HCT116 (cell line): ENCODE results near the gene DHDDS. TPM values are rescaled to one million over a fixed set of nuclear protein-coding genes. Genes with fewer than 3 reads are reported as not detected.

Experiments
- ATAC-seq: fragments of 200-7000 bp; cut with Tn5 transposase; 2 replicates; pipeline ENCODE4 v1.9.1; 2020; ENCODE audit warnings: mild to moderate bottlenecking, moderate library complexity
- BruUV-seq: library from RNA; stranded (reverse); fragments of 400-500 nt; replicated peaks from 2 replicates; lab custom pipeline; 2021; lab: Mats Ljungman, UMichigan
- CTCF ChIA-PET: fragments of 300-600 bp; sonication (Branson Sonifier 250); formaldehyde crosslinking; loops from one replicate; lab custom pipeline; 2021; ENCODE audit warnings: antibody characterized with exemption; lab: Charles Lee
- POLR2A ChIA-PET: fragments of 300-600, 350-600 bp; sonication (Branson Sonifier 250); formaldehyde crosslinking; loops from one replicate; lab custom pipeline; 2021; ENCODE audit warnings: antibody characterized with exemption; lab: Charles Lee
- RAD21 ChIA-PET, 2 experiments: fragments of 300-600 bp; sonication (Branson Sonifier 250); formaldehyde crosslinking; loops; one replicate each; lab custom pipeline; 2023; ENCODE audit warnings: low total read pairs in 2 of 2; ENCODE audit not compliant: uncharacterized antibody in 2 of 2, unreplicated experiment in 2 of 2, low non-redundant PET in 1 of 2; lab: Charles Lee
- DNase-seq: peaks from one replicate; pipeline ENCODE4 v3.0.0-alpha.2; 2010; ENCODE audit warnings: low read depth, low spot score
- H2AFZ ChIP-seq: fragments of 200-600 bp; shearing (Covaris generic), sonication (generic); 2 replicates; pipeline ENCODE4 v1.6.1; 2017; ENCODE audit warnings: low read depth, mixed run types, mixed read lengths, antibody characterized with exemption, low read length; ENCODE audit not compliant: poor library complexity, severe bottlenecking
- H3K27ac ChIP-seq: 2 replicates; pipeline ENCODE4 v1.5.1; 2012; ENCODE audit warnings: low read depth, low read length
- H3K27me3 ChIP-seq: fragments of 200-600 bp; sonication (generic); 2 replicates; pipeline ENCODE4 v1.6.1; 2016; ENCODE audit warnings: mixed run types, low read length, mixed read lengths; ENCODE audit not compliant: insufficient read depth
- H3K36me3 ChIP-seq, 2 experiments: fragments of 200-500 bp in 1 of 2; fragments of 200-600 bp in 1 of 2; sonication (Bioruptor generic) in 1 of 2; sonication (generic) in 1 of 2; 2 replicates each; pipeline versions ENCODE4 v1.5.1 to v1.6.1; 2014 to 2016; ENCODE audit warnings: low read length in 2 of 2, inconsistent platforms in 1 of 2, mixed read lengths in 1 of 2, mixed run types in 1 of 2; ENCODE audit not compliant: insufficient read depth in 2 of 2, control insufficient read depth in 1 of 2
- H3K4me1 ChIP-seq, 2 experiments: fragments of 200-600 bp in 1 of 2; sonication (generic) in 1 of 2; 2 replicates each; pipeline versions ENCODE4 v1.5.1 to v1.6.1; 2012 to 2017; ENCODE audit warnings: low read length in 2 of 2, inconsistent platforms in 1 of 2, mild to moderate bottlenecking in 1 of 2, mixed read lengths in 1 of 2, mixed run types in 1 of 2, moderate library complexity in 1 of 2; ENCODE audit not compliant: insufficient read depth in 2 of 2, control insufficient read depth in 1 of 2
- H3K4me2 ChIP-seq: fragments of 200-600 bp; sonication (generic); 2 replicates; pipeline ENCODE4 v1.6.1; 2017; ENCODE audit warnings: mixed run types, low read length, mixed read lengths
- H3K4me3 ChIP-seq, 2 experiments: fragments of 200-600 bp in 1 of 2; sonication (generic) in 1 of 2; replicated peaks in 1 of 2; 2 replicates each; pipeline ENCODE4 v1.5.1; 2011 to 2016; ENCODE audit warnings: low read length in 2 of 2, control low read depth in 1 of 2, low read depth in 1 of 2, mild to moderate bottlenecking in 1 of 2, mixed read lengths in 1 of 2, mixed run types in 1 of 2
- H3K79me2 ChIP-seq: fragments of 200-600 bp; sonication (generic); 2 replicates; pipeline ENCODE4 v1.6.1; 2017; ENCODE audit warnings: mild to moderate bottlenecking, mixed run types, low read length, moderate library complexity, mixed read lengths; ENCODE audit not compliant: insufficient read depth
- H3K9ac ChIP-seq: fragments of 200-600 bp; sonication (generic); 2 replicates; pipeline ENCODE4 v1.6.1; 2016; ENCODE audit warnings: low read length, mixed read lengths
- H3K9me2 ChIP-seq: fragments of 200-600 bp; sonication (generic), shearing (Covaris generic); 2 replicates; pipeline ENCODE4 v1.6.1; 2017; ENCODE audit warnings: mixed run types, mild to moderate bottlenecking, moderate library complexity; ENCODE audit not compliant: insufficient read depth
- H3K9me3 ChIP-seq, 2 experiments: fragments of 200-500 bp in 1 of 2; fragments of 200-600 bp in 1 of 2; sonication (Bioruptor generic) in 1 of 2; sonication (generic) in 1 of 2; 2 replicates each; pipeline ENCODE4 v1.6.1; 2014 to 2017; ENCODE audit warnings: low read length in 2 of 2, mixed read lengths in 2 of 2, inconsistent platforms in 1 of 2, low read depth in 1 of 2, mild to moderate bottlenecking in 1 of 2, mixed run types in 1 of 2, moderate library complexity in 1 of 2; ENCODE audit not compliant: control insufficient read depth in 1 of 2, insufficient read depth in 1 of 2
- H4K20me1 ChIP-seq: fragments of 200-600 bp; sonication (generic), shearing (Covaris generic); 2 replicates; pipeline ENCODE4 v1.6.1; 2017; ENCODE audit warnings: mixed run types, mild to moderate bottlenecking, moderate library complexity; ENCODE audit not compliant: insufficient read depth
- CBX3 ChIP-seq: IDR thresholded peaks from 2 replicates; pipeline ENCODE4 v1.6.1; 2012; ENCODE audit warnings: low read depth
- CEBPB ChIP-seq: IDR thresholded peaks from 2 replicates; pipeline ENCODE4 v1.6.1; 2012; ENCODE audit warnings: low read depth
- EGR1 ChIP-seq: IDR thresholded peaks from 2 replicates; pipeline ENCODE4 v1.6.1; 2012; ENCODE audit warnings: low read depth
- ELF1 ChIP-seq: IDR thresholded peaks from 2 replicates; pipeline ENCODE4 v1.6.1; 2012; ENCODE audit warnings: low read depth, borderline replicate concordance
- EZH2 ChIP-seq: fragments of 200-600 bp; sonication (generic); IDR thresholded peaks from 2 replicates; pipeline ENCODE4 v1.6.1; 2017; ENCODE audit warnings: antibody characterized with exemption, mixed run types
- FOSL1 ChIP-seq: IDR thresholded peaks from 2 replicates; pipeline ENCODE4 v1.6.1; 2012; ENCODE audit warnings: low read depth
- JUND ChIP-seq: IDR thresholded peaks from 2 replicates; pipeline ENCODE4 v1.6.1; 2012
- POLR2A ChIP-seq: IDR thresholded peaks from 2 replicates; pipeline ENCODE4 v1.7.0; 2011; ENCODE audit warnings: borderline replicate concordance; ENCODE audit not compliant: insufficient read depth, insufficient read length; ENCODE audit errors: extremely low read depth
- SP1 ChIP-seq: IDR thresholded peaks from 2 replicates; pipeline ENCODE4 v1.6.1; 2012; ENCODE audit warnings: low read depth
- YY1 ChIP-seq: IDR thresholded peaks from 2 replicates; pipeline ENCODE4 v1.6.1; 2011; ENCODE audit warnings: low read length, low read depth, moderate library complexity, mild to moderate bottlenecking; ENCODE audit not compliant: insufficient replicate concordance; ENCODE audit errors: extremely low read depth
- ZNF274 ChIP-seq: fragments of 200-500 bp; sonication (Bioruptor generic); IDR thresholded peaks from 2 replicates; pipeline ENCODE4 v1.6.1; 2014; ENCODE audit warnings: mild to moderate bottlenecking, low read depth, low read length, inconsistent platforms
- intact Hi-C: fragments of 100-400 bp; cut with micrococcal nuclease; formaldehyde crosslinking; loops from 2 replicates; pipeline ENCODE4 v1.10.0; 2022
- total RNA-seq: library from RNA; stranded (reverse); gene quantifications from one replicate; pipeline ENCODE4 v1.2.1, GENCODE V29; 2021; ENCODE audit not compliant: unreplicated experiment
- TF ChIP-seq, protein P1 (sequence below), 3 experiments: fragments of 200-600 bp in 1 of 3; sonication (generic) in 1 of 3; IDR thresholded peaks in 2 of 3; conservative IDR thresholded peaks in 1 of 3; 2 replicates each; pipeline ENCODE4 v1.5.1; 2012 to 2017; ENCODE audit warnings: low read depth in 2 of 3, low read length in 2 of 3, antibody characterized with exemption in 1 of 3, borderline replicate concordance in 1 of 3, control low read depth in 1 of 3, mild to moderate bottlenecking in 1 of 3, mixed read lengths in 1 of 3, mixed run types in 1 of 3, moderate library complexity in 1 of 3; ENCODE audit not compliant: insufficient read depth in 1 of 3
- TF ChIP-seq, protein P2 (sequence below): IDR thresholded peaks from 2 replicates; pipeline ENCODE4 v1.6.1; 2011; ENCODE audit warnings: mild to moderate bottlenecking, low read length, moderate library complexity; ENCODE audit not compliant: insufficient replicate concordance; ENCODE audit errors: extremely low read depth
- TF ChIP-seq, protein P3 (sequence below): IDR thresholded peaks from 2 replicates; pipeline ENCODE4 v1.6.1; 2012; ENCODE audit warnings: low read depth

DHDDS gene
- total RNA-seq, 1 experiment from 2014 or later = 46.0 TPM

DNA sequence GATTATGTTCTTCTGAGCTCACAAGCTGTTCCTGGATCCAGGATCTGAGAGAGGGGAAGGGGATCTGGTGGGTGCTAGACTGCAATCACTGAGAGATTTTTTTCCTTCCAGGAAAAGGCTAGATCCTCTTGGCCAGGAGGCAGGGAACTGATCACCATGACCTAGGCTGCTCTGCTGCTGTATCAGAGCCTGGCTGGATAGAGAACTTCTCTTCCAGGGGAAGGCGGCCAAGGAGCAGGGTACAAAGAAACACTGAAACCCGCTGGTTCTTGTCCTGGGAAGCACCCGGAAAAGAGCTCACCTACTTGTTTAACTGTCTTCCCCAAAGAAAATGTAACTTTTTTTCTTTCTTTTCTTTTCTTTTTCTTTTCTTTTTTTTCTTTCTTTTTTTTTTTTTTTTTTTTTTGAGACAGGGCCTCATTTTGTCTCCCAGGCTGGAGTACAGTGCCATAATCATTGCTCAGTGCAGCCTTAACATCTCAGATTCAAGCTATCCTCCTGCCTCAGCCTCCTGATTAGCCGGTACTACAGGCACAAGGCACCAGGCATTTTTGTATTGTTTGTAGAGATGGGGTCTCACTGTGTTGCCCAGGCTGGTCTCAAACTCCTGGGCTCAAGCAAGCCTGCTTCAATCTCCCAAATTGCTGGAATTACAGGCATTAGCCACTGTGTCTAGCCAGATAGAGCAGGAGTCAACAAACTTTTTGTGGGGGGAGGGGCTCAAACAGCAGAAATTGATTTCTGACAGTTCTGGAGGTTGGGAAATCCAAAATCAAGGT lies 85.1 kb downstream of the DHDDS start:
- CTCF ChIA-PET = interaction anchor here (0.8 kb wide), 1 partner anchor 17 kb away, joined by 3 read pairs; no protein-coding TSS in a partner anchor
- DNase-seq (no peak), ATAC-seq (no peak)
- Histone ChIP-seq H3K9ac (no peak overlapping the region), H3K4me1 (no peaks in the 10 kb centered on the region), H3K4me3 (no peak overlapping the region), H3K79me2 (no peaks in the 10 kb centered on the region), H2AFZ (no peak overlapping the region), H3K9me2 (no peaks in the 10 kb centered on the region), H3K4me2 (no peak overlapping the region), H3K27me3 (no peaks in the 10 kb centered on the region), H4K20me1 (no peaks in the 10 kb centered on the region), H3K9me3 (no peaks in the 10 kb centered on the region), H3K27ac (no peak overlapping the region), H3K36me3 (no peaks in the 10 kb centered on the region)
- BruUV-seq = no TSS peak
- TF ChIP-seq, protein P1, sequence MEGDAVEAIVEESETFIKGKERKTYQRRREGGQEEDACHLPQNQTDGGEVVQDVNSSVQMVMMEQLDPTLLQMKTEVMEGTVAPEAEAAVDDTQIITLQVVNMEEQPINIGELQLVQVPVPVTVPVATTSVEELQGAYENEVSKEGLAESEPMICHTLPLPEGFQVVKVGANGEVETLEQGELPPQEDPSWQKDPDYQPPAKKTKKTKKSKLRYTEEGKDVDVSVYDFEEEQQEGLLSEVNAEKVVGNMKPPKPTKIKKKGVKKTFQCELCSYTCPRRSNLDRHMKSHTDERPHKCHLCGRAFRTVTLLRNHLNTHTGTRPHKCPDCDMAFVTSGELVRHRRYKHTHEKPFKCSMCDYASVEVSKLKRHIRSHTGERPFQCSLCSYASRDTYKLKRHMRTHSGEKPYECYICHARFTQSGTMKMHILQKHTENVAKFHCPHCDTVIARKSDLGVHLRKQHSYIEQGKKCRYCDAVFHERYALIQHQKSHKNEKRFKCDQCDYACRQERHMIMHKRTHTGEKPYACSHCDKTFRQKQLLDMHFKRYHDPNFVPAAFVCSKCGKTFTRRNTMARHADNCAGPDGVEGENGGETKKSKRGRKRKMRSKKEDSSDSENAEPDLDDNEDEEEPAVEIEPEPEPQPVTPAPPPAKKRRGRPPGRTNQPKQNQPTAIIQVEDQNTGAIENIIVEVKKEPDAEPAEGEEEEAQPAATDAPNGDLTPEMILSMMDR (IDR thresholded peaks at IDR 0.05 in 2 of 3, conservative IDR thresholded peaks at IDR 0.05 in 1 of 3; ENCODE audit: borderline replicate concordance in 1 of 3, insufficient read depth in 1 of 3, low read depth in 2 of 3, low read length in 2 of 3) = no peak
- no peak for TF ChIP-seq ELF1
- no peak for TF ChIP-seq POLR2A
- TF ChIP-seq, protein P2, sequence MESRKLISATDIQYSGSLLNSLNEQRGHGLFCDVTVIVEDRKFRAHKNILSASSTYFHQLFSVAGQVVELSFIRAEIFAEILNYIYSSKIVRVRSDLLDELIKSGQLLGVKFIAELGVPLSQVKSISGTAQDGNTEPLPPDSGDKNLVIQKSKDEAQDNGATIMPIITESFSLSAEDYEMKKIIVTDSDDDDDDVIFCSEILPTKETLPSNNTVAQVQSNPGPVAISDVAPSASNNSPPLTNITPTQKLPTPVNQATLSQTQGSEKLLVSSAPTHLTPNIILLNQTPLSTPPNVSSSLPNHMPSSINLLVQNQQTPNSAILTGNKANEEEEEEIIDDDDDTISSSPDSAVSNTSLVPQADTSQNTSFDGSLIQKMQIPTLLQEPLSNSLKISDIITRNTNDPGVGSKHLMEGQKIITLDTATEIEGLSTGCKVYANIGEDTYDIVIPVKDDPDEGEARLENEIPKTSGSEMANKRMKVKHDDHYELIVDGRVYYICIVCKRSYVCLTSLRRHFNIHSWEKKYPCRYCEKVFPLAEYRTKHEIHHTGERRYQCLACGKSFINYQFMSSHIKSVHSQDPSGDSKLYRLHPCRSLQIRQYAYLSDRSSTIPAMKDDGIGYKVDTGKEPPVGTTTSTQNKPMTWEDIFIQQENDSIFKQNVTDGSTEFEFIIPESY = no peak
- TF ChIP-seq EZH2 = no peak
- TF ChIP-seq, protein P3, sequence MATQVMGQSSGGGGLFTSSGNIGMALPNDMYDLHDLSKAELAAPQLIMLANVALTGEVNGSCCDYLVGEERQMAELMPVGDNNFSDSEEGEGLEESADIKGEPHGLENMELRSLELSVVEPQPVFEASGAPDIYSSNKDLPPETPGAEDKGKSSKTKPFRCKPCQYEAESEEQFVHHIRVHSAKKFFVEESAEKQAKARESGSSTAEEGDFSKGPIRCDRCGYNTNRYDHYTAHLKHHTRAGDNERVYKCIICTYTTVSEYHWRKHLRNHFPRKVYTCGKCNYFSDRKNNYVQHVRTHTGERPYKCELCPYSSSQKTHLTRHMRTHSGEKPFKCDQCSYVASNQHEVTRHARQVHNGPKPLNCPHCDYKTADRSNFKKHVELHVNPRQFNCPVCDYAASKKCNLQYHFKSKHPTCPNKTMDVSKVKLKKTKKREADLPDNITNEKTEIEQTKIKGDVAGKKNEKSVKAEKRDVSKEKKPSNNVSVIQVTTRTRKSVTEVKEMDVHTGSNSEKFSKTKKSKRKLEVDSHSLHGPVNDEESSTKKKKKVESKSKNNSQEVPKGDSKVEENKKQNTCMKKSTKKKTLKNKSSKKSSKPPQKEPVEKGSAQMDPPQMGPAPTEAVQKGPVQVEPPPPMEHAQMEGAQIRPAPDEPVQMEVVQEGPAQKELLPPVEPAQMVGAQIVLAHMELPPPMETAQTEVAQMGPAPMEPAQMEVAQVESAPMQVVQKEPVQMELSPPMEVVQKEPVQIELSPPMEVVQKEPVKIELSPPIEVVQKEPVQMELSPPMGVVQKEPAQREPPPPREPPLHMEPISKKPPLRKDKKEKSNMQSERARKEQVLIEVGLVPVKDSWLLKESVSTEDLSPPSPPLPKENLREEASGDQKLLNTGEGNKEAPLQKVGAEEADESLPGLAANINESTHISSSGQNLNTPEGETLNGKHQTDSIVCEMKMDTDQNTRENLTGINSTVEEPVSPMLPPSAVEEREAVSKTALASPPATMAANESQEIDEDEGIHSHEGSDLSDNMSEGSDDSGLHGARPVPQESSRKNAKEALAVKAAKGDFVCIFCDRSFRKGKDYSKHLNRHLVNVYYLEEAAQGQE = no peak
- TF ChIP-seq YY1 = no peak
- no peak for TF ChIP-seq FOSL1
- TF ChIP-seq CBX3 = no peak
- no peak for TF ChIP-seq SP1
- TF ChIP-seq ZNF274 = no peak
- TF ChIP-seq JUND = no peak
- no peak for TF ChIP-seq EGR1
- TF ChIP-seq CEBPB = no peak
- intact Hi-C loops = no loop called here
- RAD21 ChIA-PET = interaction anchor here in 1 of 2 experiments (0.7 kb wide), 1 partner anchor 236 kb away, joined by 4 read pairs; no protein-coding TSS in a partner anchor
- POLR2A ChIA-PET = no interaction called here
